H9 (cell line): ENCODE data around the gene GABARAP. TPM values are rescaled to one million over a fixed set of nuclear protein-coding genes. Genes with fewer than 3 reads are reported as not detected.

Experiments
- DNase-seq: peaks from one replicate; pipeline ENCODE4 v3.0.0-alpha.2; 2017
- H2AFZ ChIP-seq: one replicate; pipeline ENCODE4 v1.6.1; 2013; ENCODE audit warnings: mild to moderate bottlenecking, low read length, control low read depth, moderate library complexity
- H2AK5ac ChIP-seq: 2 replicates; pipeline ENCODE4 v1.6.1; 2013; ENCODE audit warnings: low read length, control low read depth, mixed read lengths; ENCODE audit not compliant: insufficient read length
- H2BK120ac ChIP-seq: one replicate; pipeline ENCODE4 v1.6.1; 2013; ENCODE audit warnings: low read depth, mild to moderate bottlenecking, low read length, control low read depth, inconsistent platforms; ENCODE audit not compliant: poor library complexity, severe bottlenecking
- H2BK12ac ChIP-seq: 2 replicates; pipeline ENCODE4 v1.6.1; 2013; ENCODE audit warnings: low read length, control low read depth, mixed read lengths, low read depth; ENCODE audit not compliant: insufficient read length
- H2BK15ac ChIP-seq: 2 replicates; pipeline ENCODE4 v1.6.1; 2013; ENCODE audit warnings: low read depth, low read length, control low read depth
- H2BK20ac ChIP-seq: one replicate; pipeline ENCODE4 v1.6.1; 2013; ENCODE audit warnings: low read depth, mild to moderate bottlenecking, low read length, control low read depth, inconsistent platforms; ENCODE audit not compliant: poor library complexity, severe bottlenecking
- H2BK5ac ChIP-seq: 2 replicates; pipeline ENCODE4 v1.6.1; 2013; ENCODE audit warnings: low read length, control low read depth, mixed read lengths; ENCODE audit not compliant: insufficient read length
- H3K14ac ChIP-seq: 2 replicates; pipeline ENCODE4 v1.6.1; 2013; ENCODE audit warnings: low read length, control low read depth; ENCODE audit not compliant: insufficient read depth
- H3K18ac ChIP-seq: 2 replicates; pipeline ENCODE4 v1.6.1; 2013; ENCODE audit warnings: low read depth, mild to moderate bottlenecking, mixed read lengths, low read length, control low read depth; ENCODE audit not compliant: insufficient read length
- H3K23ac ChIP-seq: 2 replicates; pipeline ENCODE4 v1.6.1; 2013; ENCODE audit warnings: low read length, control low read depth, mixed read lengths, low read depth; ENCODE audit not compliant: insufficient read length
- H3K23me2 ChIP-seq: 2 replicates; pipeline ENCODE4 v1.6.1; 2013; ENCODE audit warnings: low read depth, mild to moderate bottlenecking, mixed read lengths, low read length, control low read depth; ENCODE audit not compliant: insufficient read length, poor library complexity, severe bottlenecking
- H3K27ac ChIP-seq: 2 replicates; pipeline ENCODE4 v1.5.1; 2013; ENCODE audit warnings: low read length, control low read depth, mixed read lengths, low read depth; ENCODE audit not compliant: insufficient read length
- H3K27me3 ChIP-seq: 2 replicates; pipeline ENCODE4 v1.6.1; 2013; ENCODE audit warnings: low read length, control low read depth, inconsistent platforms; ENCODE audit not compliant: insufficient read depth
- H3K4ac ChIP-seq: 2 replicates; pipeline ENCODE4 v1.6.1; 2013; ENCODE audit warnings: low read depth, mild to moderate bottlenecking, control low read depth, inconsistent platforms, low read length, moderate library complexity
- H3K4me1 ChIP-seq: 2 replicates; pipeline ENCODE4 v1.6.1; 2013; ENCODE audit warnings: low read length, control low read depth, inconsistent platforms; ENCODE audit not compliant: insufficient read depth
- H3K4me2 ChIP-seq: 2 replicates; pipeline ENCODE4 v1.6.1; 2013; ENCODE audit warnings: low read length, control low read depth, mixed read lengths; ENCODE audit not compliant: insufficient read length, insufficient read depth
- H3K56ac ChIP-seq: 2 replicates; pipeline ENCODE4 v1.6.1; 2013; ENCODE audit warnings: low read depth, mild to moderate bottlenecking, mixed read lengths, low read length, control low read depth; ENCODE audit not compliant: insufficient read length
- H3K79me1 ChIP-seq: 2 replicates; pipeline ENCODE4 v1.6.1; 2013; ENCODE audit warnings: low read depth, mild to moderate bottlenecking, moderate library complexity, low read length, control low read depth, inconsistent platforms; ENCODE audit not compliant: insufficient read depth, poor library complexity, severe bottlenecking
- H3K79me2 ChIP-seq: 2 replicates; pipeline ENCODE4 v1.6.1; 2013; ENCODE audit warnings: low read length, control low read depth, inconsistent platforms; ENCODE audit not compliant: insufficient read depth
- H3K9ac ChIP-seq: 2 replicates; pipeline ENCODE4 v1.6.1; 2013; ENCODE audit warnings: low read length, control low read depth, mixed read lengths; ENCODE audit not compliant: insufficient read length; ENCODE audit errors: extremely low read depth
- H3K9me3 ChIP-seq: one replicate; pipeline ENCODE4 v1.6.1; 2013; ENCODE audit warnings: low read depth, low read length, inconsistent platforms; ENCODE audit not compliant: control insufficient read depth
- H3T11ph ChIP-seq: one replicate; pipeline ENCODE4 v1.6.1; 2013; ENCODE audit warnings: mild to moderate bottlenecking, low read length, control low read depth, inconsistent platforms
- H4K20me1 ChIP-seq: one replicate; pipeline ENCODE4 v1.6.1; 2013; ENCODE audit not compliant: control insufficient read depth, insufficient read length, insufficient read depth
- H4K5ac ChIP-seq: 2 replicates; pipeline ENCODE4 v1.6.1; 2013; ENCODE audit warnings: low read depth, mild to moderate bottlenecking, mixed read lengths, low read length, control low read depth; ENCODE audit not compliant: insufficient read length
- H4K8ac ChIP-seq: replicated peaks from 2 replicates; pipeline ENCODE4 v1.6.1; 2013; ENCODE audit warnings: low read length, control low read depth, mixed read lengths, low read depth; ENCODE audit not compliant: insufficient read length
- H4K91ac ChIP-seq: 2 replicates; pipeline ENCODE4 v1.6.1; 2013; ENCODE audit warnings: low read depth, mild to moderate bottlenecking, moderate library complexity, mixed read lengths, low read length, control low read depth; ENCODE audit not compliant: insufficient read length
- H3K27ac Mint-ChIP-seq, 3 experiments: 2 replicates in 2 of 3; 3 replicates in 1 of 3; pipeline ENCODE4 v1.8.0; 2020 to 2021; ENCODE audit warnings: mixed read lengths in 3 of 3, mild to moderate bottlenecking in 1 of 3, moderate library complexity in 1 of 3
- H3K27me3 Mint-ChIP-seq: 2 replicates; pipeline ENCODE4 v1.8.0; 2021; ENCODE audit warnings: low read depth, mild to moderate bottlenecking, moderate library complexity, mixed read lengths
- H3K36me3 Mint-ChIP-seq, 3 experiments: 2 replicates in 2 of 3; 3 replicates in 1 of 3; pipeline ENCODE4 v1.8.0; 2020 to 2021; ENCODE audit warnings: low read depth in 3 of 3, mixed read lengths in 3 of 3; ENCODE audit not compliant: insufficient read depth in 1 of 3
- H3K4me1 Mint-ChIP-seq, 2 experiments: 2 replicates each; pipeline ENCODE4 v1.8.0; 2020; ENCODE audit warnings: mixed read lengths in 2 of 2
- H3K4me3 Mint-ChIP-seq, 2 experiments: 2 replicates in 1 of 2; 3 replicates in 1 of 2; pipeline ENCODE4 v1.8.0; 2020 to 2021; ENCODE audit warnings: mild to moderate bottlenecking in 2 of 2, mixed read lengths in 2 of 2, moderate library complexity in 1 of 2
- H3K9me3 Mint-ChIP-seq, 2 experiments: 2 replicates in 1 of 2; 3 replicates in 1 of 2; pipeline ENCODE4 v1.8.0; 2020; ENCODE audit warnings: mild to moderate bottlenecking in 2 of 2, mixed read lengths in 2 of 2, moderate library complexity in 1 of 2
- WGBS: extraction: QIAGEN DNeasy Blood & Tissue Kit; methylation state at CpG from one replicate; pipeline ENCODE4 v1.1.7; 2013; ENCODE audit warnings: missing lambda C conversion rate, low lambda C conversion rate, mixed read lengths; ENCODE audit not compliant: insufficient read length; ENCODE audit errors: extremely low coverage; 5-methylcytosine and 5-hydroxymethylcytosine counted together
- total RNA-seq: library from RNA; stranded (reverse); gene quantifications from 2 replicates; pipeline ENCODE4 v1.2.1, GENCODE V29; 2021
- TF ChIP-seq, protein P1 (sequence below): fragments of 200-600 bp; sonication (generic); conservative IDR thresholded peaks from 3 replicates; pipeline ENCODE4 v1.8.0; 2021; ENCODE audit warnings: antibody characterized with exemption, mild to moderate bottlenecking

Gene GABARAP
- total RNA-seq, 1 experiment from 2014 or later = 261 TPM

DNA sequence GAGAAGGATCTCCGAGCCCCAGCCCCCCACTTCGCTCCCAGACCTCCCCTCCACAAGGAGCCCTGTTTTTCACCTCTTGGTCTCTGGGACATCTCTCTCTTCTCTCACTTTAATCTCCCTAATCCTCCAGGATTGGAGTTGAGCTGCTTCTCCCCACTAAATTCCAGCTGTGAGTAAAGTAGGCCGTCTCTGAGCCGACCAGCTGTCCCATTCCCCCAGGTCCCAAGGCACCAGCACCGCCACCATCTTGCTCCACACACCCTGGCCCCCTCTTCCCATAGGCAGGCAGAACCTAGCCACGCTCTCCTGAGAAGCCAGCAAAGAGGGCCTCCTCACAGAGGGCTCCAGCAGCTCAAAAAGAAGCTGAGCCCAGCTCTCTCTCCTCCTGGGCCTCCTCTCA lies 23.5 kb downstream of the GABARAP start:
- H2AK5ac ChIP-seq = no peak overlapping the region
- H3K18ac ChIP-seq = no peak overlapping the region
- H3K4ac ChIP-seq = no peak overlapping the region
- H3K14ac ChIP-seq = no peak overlapping the region
- no peak overlapping the region for H3K56ac ChIP-seq
- no peaks in the 10 kb centered on the region for H4K20me1 ChIP-seq
- TF ChIP-seq, protein P1, sequence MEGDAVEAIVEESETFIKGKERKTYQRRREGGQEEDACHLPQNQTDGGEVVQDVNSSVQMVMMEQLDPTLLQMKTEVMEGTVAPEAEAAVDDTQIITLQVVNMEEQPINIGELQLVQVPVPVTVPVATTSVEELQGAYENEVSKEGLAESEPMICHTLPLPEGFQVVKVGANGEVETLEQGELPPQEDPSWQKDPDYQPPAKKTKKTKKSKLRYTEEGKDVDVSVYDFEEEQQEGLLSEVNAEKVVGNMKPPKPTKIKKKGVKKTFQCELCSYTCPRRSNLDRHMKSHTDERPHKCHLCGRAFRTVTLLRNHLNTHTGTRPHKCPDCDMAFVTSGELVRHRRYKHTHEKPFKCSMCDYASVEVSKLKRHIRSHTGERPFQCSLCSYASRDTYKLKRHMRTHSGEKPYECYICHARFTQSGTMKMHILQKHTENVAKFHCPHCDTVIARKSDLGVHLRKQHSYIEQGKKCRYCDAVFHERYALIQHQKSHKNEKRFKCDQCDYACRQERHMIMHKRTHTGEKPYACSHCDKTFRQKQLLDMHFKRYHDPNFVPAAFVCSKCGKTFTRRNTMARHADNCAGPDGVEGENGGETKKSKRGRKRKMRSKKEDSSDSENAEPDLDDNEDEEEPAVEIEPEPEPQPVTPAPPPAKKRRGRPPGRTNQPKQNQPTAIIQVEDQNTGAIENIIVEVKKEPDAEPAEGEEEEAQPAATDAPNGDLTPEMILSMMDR = no peak
- no peak overlapping the region for H3T11ph ChIP-seq
- no peaks in the 10 kb centered on the region; the same call in 1 of the 2 replicates for H3K4me1 ChIP-seq
- H3K23ac ChIP-seq = no peak overlapping the region
- H3K79me1 ChIP-seq = no peaks in the 10 kb centered on the region
- Mint-ChIP-seq H3K9me3 (no peaks in the 10 kb centered on the region; a peak in 1 of 5 replicates), H3K4me3 (peak overlapping the region; percentile 95 to 97), H3K36me3 (peaks cover 11 to 35% (median 27%) of the 10 kb centered on the region in 3 experiments; a peak in 6 of 7 replicates), H3K27me3 (peaks cover 1% of the 10 kb centered on the region; the same call in 1 of the 2 replicates), H3K27ac (peak overlapping the region in 1 of 3 experiments; percentile 66; a peak in 3 of 7 replicates), H3K4me1 (peaks cover 52 to 55% of the 10 kb centered on the region in 2 experiments)
- no peak overlapping the region for H3K27ac ChIP-seq
- WGBS = no CpG with 5 or more reads among the region's 6 CpGs
- H3K27me3 ChIP-seq = no peaks in the 10 kb centered on the region
- no peak overlapping the region for H3K4me2 ChIP-seq
- no peaks in the 10 kb centered on the region for H3K9me3 ChIP-seq
- H2BK5ac ChIP-seq = no peak overlapping the region
- H3K79me2 ChIP-seq = no peaks in the 10 kb centered on the region
- H2BK120ac ChIP-seq = no peak overlapping the region
- H3K9ac ChIP-seq = no peak overlapping the region
- no peak overlapping the region for H4K8ac ChIP-seq
- H4K5ac ChIP-seq = no peak overlapping the region
- H2BK12ac ChIP-seq = no peak overlapping the region
- DNase-seq = no peak
- H2BK20ac ChIP-seq = no peak overlapping the region
- H3K23me2 ChIP-seq = peaks cover 23% of the 10 kb centered on the region
- no peak overlapping the region for H4K91ac ChIP-seq
- no peak overlapping the region for H2AFZ ChIP-seq
- H2BK15ac ChIP-seq = no peak overlapping the region
